Measurements from ENCODE around the gene TM4SF20.

GRCh38 chr2:227388537-227389011 lies 9.5 kb upstream of the TM4SF20 start:
- TF ChIP-seq CTCF (IDR thresholded peaks at IDR 0.05) (no peak), FOXK1 (CRISPR knock-in tag; IDR thresholded peaks at IDR 0.05) (no peak), NFYB (CRISPR knock-in tag; conservative IDR thresholded peaks at IDR 0.05; ENCODE audit: low read depth) (no peak), ATF3 (CRISPR knock-in tag; conservative IDR thresholded peaks at IDR 0.05) (no peak), TEAD4 (CRISPR knock-in tag; IDR thresholded peaks at IDR 0.05) (no peak), CREB1 (CRISPR knock-in tag; IDR thresholded peaks at IDR 0.05) (no peak), TCF7 (CRISPR knock-in tag; IDR thresholded peaks at IDR 0.05; ENCODE audit: low read depth) (no peak), JUN (CRISPR knock-in tag; IDR thresholded peaks at IDR 0.05) (no peak), ATF2 (CRISPR knock-in tag; IDR thresholded peaks at IDR 0.05; ENCODE audit: borderline replicate concordance, low read depth) (no peak), NR2C2 (CRISPR knock-in tag; IDR thresholded peaks at IDR 0.05) (no peak), SP1 (CRISPR knock-in tag; conservative IDR thresholded peaks at IDR 0.05) (no peak), NR3C1 (CRISPR knock-in tag; conservative IDR thresholded peaks at IDR 0.05; ENCODE audit: low read depth) (no peak)

All from WTC11 (cell line).